H9 (cell line): ENCODE data around the gene RRP15. TPM values are rescaled to one million over a fixed set of nuclear protein-coding genes. Genes with fewer than 3 reads are reported as not detected.

Experiments used
- DNase-seq: peaks from one replicate; pipeline ENCODE4 v3.0.0-alpha.2; 2017
- H2AFZ ChIP-seq: one replicate; pipeline ENCODE4 v1.6.1; 2013; ENCODE audit warnings: mild to moderate bottlenecking, low read length, control low read depth, moderate library complexity
- H2AK5ac ChIP-seq: 2 replicates; pipeline ENCODE4 v1.6.1; 2013; ENCODE audit warnings: low read length, control low read depth, mixed read lengths; ENCODE audit not compliant: insufficient read length
- H2BK120ac ChIP-seq: one replicate; pipeline ENCODE4 v1.6.1; 2013; ENCODE audit warnings: low read depth, mild to moderate bottlenecking, low read length, control low read depth, inconsistent platforms; ENCODE audit not compliant: poor library complexity, severe bottlenecking
- H2BK12ac ChIP-seq: 2 replicates; pipeline ENCODE4 v1.6.1; 2013; ENCODE audit warnings: low read length, control low read depth, mixed read lengths, low read depth; ENCODE audit not compliant: insufficient read length
- H2BK15ac ChIP-seq: 2 replicates; pipeline ENCODE4 v1.6.1; 2013; ENCODE audit warnings: low read depth, low read length, control low read depth
- H2BK20ac ChIP-seq: one replicate; pipeline ENCODE4 v1.6.1; 2013; ENCODE audit warnings: low read depth, mild to moderate bottlenecking, low read length, control low read depth, inconsistent platforms; ENCODE audit not compliant: poor library complexity, severe bottlenecking
- H2BK5ac ChIP-seq: 2 replicates; pipeline ENCODE4 v1.6.1; 2013; ENCODE audit warnings: low read length, control low read depth, mixed read lengths; ENCODE audit not compliant: insufficient read length
- H3K14ac ChIP-seq: 2 replicates; pipeline ENCODE4 v1.6.1; 2013; ENCODE audit warnings: low read length, control low read depth; ENCODE audit not compliant: insufficient read depth
- H3K18ac ChIP-seq: 2 replicates; pipeline ENCODE4 v1.6.1; 2013; ENCODE audit warnings: low read depth, mild to moderate bottlenecking, mixed read lengths, low read length, control low read depth; ENCODE audit not compliant: insufficient read length
- H3K23ac ChIP-seq: 2 replicates; pipeline ENCODE4 v1.6.1; 2013; ENCODE audit warnings: low read length, control low read depth, mixed read lengths, low read depth; ENCODE audit not compliant: insufficient read length
- H3K23me2 ChIP-seq: 2 replicates; pipeline ENCODE4 v1.6.1; 2013; ENCODE audit warnings: low read depth, mild to moderate bottlenecking, mixed read lengths, low read length, control low read depth; ENCODE audit not compliant: insufficient read length, poor library complexity, severe bottlenecking
- H3K27ac ChIP-seq: 2 replicates; pipeline ENCODE4 v1.5.1; 2013; ENCODE audit warnings: low read length, control low read depth, mixed read lengths, low read depth; ENCODE audit not compliant: insufficient read length
- H3K27me3 ChIP-seq: 2 replicates; pipeline ENCODE4 v1.6.1; 2013; ENCODE audit warnings: low read length, control low read depth, inconsistent platforms; ENCODE audit not compliant: insufficient read depth
- H3K4ac ChIP-seq: 2 replicates; pipeline ENCODE4 v1.6.1; 2013; ENCODE audit warnings: low read depth, mild to moderate bottlenecking, control low read depth, inconsistent platforms, low read length, moderate library complexity
- H3K4me1 ChIP-seq: 2 replicates; pipeline ENCODE4 v1.6.1; 2013; ENCODE audit warnings: low read length, control low read depth, inconsistent platforms; ENCODE audit not compliant: insufficient read depth
- H3K4me2 ChIP-seq: 2 replicates; pipeline ENCODE4 v1.6.1; 2013; ENCODE audit warnings: low read length, control low read depth, mixed read lengths; ENCODE audit not compliant: insufficient read length, insufficient read depth
- H3K56ac ChIP-seq: 2 replicates; pipeline ENCODE4 v1.6.1; 2013; ENCODE audit warnings: low read depth, mild to moderate bottlenecking, mixed read lengths, low read length, control low read depth; ENCODE audit not compliant: insufficient read length
- H3K79me1 ChIP-seq: 2 replicates; pipeline ENCODE4 v1.6.1; 2013; ENCODE audit warnings: low read depth, mild to moderate bottlenecking, moderate library complexity, low read length, control low read depth, inconsistent platforms; ENCODE audit not compliant: insufficient read depth, poor library complexity, severe bottlenecking
- H3K79me2 ChIP-seq: 2 replicates; pipeline ENCODE4 v1.6.1; 2013; ENCODE audit warnings: low read length, control low read depth, inconsistent platforms; ENCODE audit not compliant: insufficient read depth
- H3K9ac ChIP-seq: 2 replicates; pipeline ENCODE4 v1.6.1; 2013; ENCODE audit warnings: low read length, control low read depth, mixed read lengths; ENCODE audit not compliant: insufficient read length; ENCODE audit errors: extremely low read depth
- H3K9me3 ChIP-seq: one replicate; pipeline ENCODE4 v1.6.1; 2013; ENCODE audit warnings: low read depth, low read length, inconsistent platforms; ENCODE audit not compliant: control insufficient read depth
- H3T11ph ChIP-seq: one replicate; pipeline ENCODE4 v1.6.1; 2013; ENCODE audit warnings: mild to moderate bottlenecking, low read length, control low read depth, inconsistent platforms
- H4K20me1 ChIP-seq: one replicate; pipeline ENCODE4 v1.6.1; 2013; ENCODE audit not compliant: control insufficient read depth, insufficient read length, insufficient read depth
- H4K5ac ChIP-seq: 2 replicates; pipeline ENCODE4 v1.6.1; 2013; ENCODE audit warnings: low read depth, mild to moderate bottlenecking, mixed read lengths, low read length, control low read depth; ENCODE audit not compliant: insufficient read length
- H4K8ac ChIP-seq: replicated peaks from 2 replicates; pipeline ENCODE4 v1.6.1; 2013; ENCODE audit warnings: low read length, control low read depth, mixed read lengths, low read depth; ENCODE audit not compliant: insufficient read length
- H4K91ac ChIP-seq: 2 replicates; pipeline ENCODE4 v1.6.1; 2013; ENCODE audit warnings: low read depth, mild to moderate bottlenecking, moderate library complexity, mixed read lengths, low read length, control low read depth; ENCODE audit not compliant: insufficient read length
- H3K27ac Mint-ChIP-seq, 3 experiments: 2 replicates in 2 of 3; 3 replicates in 1 of 3; pipeline ENCODE4 v1.8.0; 2020 to 2021; ENCODE audit warnings: mixed read lengths in 3 of 3, mild to moderate bottlenecking in 1 of 3, moderate library complexity in 1 of 3
- H3K27me3 Mint-ChIP-seq: 2 replicates; pipeline ENCODE4 v1.8.0; 2021; ENCODE audit warnings: low read depth, mild to moderate bottlenecking, moderate library complexity, mixed read lengths
- H3K36me3 Mint-ChIP-seq, 3 experiments: 2 replicates in 2 of 3; 3 replicates in 1 of 3; pipeline ENCODE4 v1.8.0; 2020 to 2021; ENCODE audit warnings: low read depth in 3 of 3, mixed read lengths in 3 of 3; ENCODE audit not compliant: insufficient read depth in 1 of 3
- H3K4me1 Mint-ChIP-seq, 2 experiments: 2 replicates each; pipeline ENCODE4 v1.8.0; 2020; ENCODE audit warnings: mixed read lengths in 2 of 2
- H3K4me3 Mint-ChIP-seq, 2 experiments: 2 replicates in 1 of 2; 3 replicates in 1 of 2; pipeline ENCODE4 v1.8.0; 2020 to 2021; ENCODE audit warnings: mild to moderate bottlenecking in 2 of 2, mixed read lengths in 2 of 2, moderate library complexity in 1 of 2
- H3K9me3 Mint-ChIP-seq, 2 experiments: 2 replicates in 1 of 2; 3 replicates in 1 of 2; pipeline ENCODE4 v1.8.0; 2020; ENCODE audit warnings: mild to moderate bottlenecking in 2 of 2, mixed read lengths in 2 of 2, moderate library complexity in 1 of 2
- WGBS: extraction: QIAGEN DNeasy Blood & Tissue Kit; methylation state at CpG from one replicate; pipeline ENCODE4 v1.1.7; 2013; ENCODE audit warnings: missing lambda C conversion rate, low lambda C conversion rate, mixed read lengths; ENCODE audit not compliant: insufficient read length; ENCODE audit errors: extremely low coverage; 5-methylcytosine and 5-hydroxymethylcytosine counted together
- total RNA-seq: library from RNA; stranded (reverse); gene quantifications from 2 replicates; pipeline ENCODE4 v1.2.1, GENCODE V29; 2021
- TF ChIP-seq, protein P1 (sequence below): fragments of 200-600 bp; sonication (generic); conservative IDR thresholded peaks from 3 replicates; pipeline ENCODE4 v1.8.0; 2021; ENCODE audit warnings: antibody characterized with exemption, mild to moderate bottlenecking

The RRP15 gene
- total RNA-seq, 1 experiment from 2014 or later: 48.7 TPM

DNA sequence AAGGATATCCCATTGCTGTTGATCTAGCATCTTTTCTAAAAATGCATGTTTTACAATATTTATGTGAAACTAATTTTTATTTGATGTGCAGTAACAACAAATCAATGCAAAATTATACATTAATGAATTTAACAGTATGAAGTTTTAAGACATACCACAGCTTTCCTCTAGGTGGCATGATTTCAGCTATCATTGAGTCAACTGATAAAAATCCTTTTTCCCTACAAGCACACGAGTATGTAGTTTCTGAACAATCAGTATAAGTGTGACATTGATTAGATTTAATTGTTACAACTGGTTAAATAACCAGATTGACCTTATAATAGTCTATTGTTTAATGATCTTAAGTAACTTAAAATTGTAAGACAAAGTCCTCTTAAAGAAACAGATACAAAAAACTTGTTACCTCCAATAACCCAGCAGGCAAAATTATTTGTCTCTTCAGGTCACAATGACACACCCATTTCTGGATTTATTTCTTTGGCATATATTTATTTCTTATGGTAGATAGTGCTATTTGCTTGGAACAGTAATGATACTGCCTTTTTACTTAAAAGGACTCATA lies 54.3 kb downstream of the RRP15 start:
- Histone ChIP-seq H2BK12ac (no peak overlapping the region), H2AK5ac (no peak overlapping the region), H3K79me1 (no peaks in the 10 kb centered on the region), H3K9me3 (no peaks in the 10 kb centered on the region), H4K91ac (no peak overlapping the region), H2BK120ac (no peak overlapping the region), H3T11ph (no peak overlapping the region), H2BK15ac (no peak overlapping the region), H3K23me2 (no peaks in the 10 kb centered on the region), H2BK5ac (no peak overlapping the region), H3K9ac (no peak overlapping the region), H4K20me1 (no peaks in the 10 kb centered on the region), H3K4me1 (no peaks in the 10 kb centered on the region), H2AFZ (no peak overlapping the region), H3K4me2 (no peak overlapping the region), H3K4ac (no peak overlapping the region), H2BK20ac (no peak overlapping the region), H3K27ac (no peak overlapping the region), H3K56ac (no peak overlapping the region), H3K14ac (no peak overlapping the region), H3K79me2 (no peaks in the 10 kb centered on the region), H4K5ac (no peak overlapping the region), H4K8ac (no peak overlapping the region), H3K23ac (no peak overlapping the region), H3K18ac (no peak overlapping the region), H3K27me3 (no peaks in the 10 kb centered on the region)
- no peak overlapping the region for H3K27ac Mint-ChIP-seq
- no peak for DNase-seq
- TF ChIP-seq, protein P1, sequence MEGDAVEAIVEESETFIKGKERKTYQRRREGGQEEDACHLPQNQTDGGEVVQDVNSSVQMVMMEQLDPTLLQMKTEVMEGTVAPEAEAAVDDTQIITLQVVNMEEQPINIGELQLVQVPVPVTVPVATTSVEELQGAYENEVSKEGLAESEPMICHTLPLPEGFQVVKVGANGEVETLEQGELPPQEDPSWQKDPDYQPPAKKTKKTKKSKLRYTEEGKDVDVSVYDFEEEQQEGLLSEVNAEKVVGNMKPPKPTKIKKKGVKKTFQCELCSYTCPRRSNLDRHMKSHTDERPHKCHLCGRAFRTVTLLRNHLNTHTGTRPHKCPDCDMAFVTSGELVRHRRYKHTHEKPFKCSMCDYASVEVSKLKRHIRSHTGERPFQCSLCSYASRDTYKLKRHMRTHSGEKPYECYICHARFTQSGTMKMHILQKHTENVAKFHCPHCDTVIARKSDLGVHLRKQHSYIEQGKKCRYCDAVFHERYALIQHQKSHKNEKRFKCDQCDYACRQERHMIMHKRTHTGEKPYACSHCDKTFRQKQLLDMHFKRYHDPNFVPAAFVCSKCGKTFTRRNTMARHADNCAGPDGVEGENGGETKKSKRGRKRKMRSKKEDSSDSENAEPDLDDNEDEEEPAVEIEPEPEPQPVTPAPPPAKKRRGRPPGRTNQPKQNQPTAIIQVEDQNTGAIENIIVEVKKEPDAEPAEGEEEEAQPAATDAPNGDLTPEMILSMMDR: peak; percentile 76
- H3K4me3 Mint-ChIP-seq: no peak overlapping the region
- no peaks in the 10 kb centered on the region for H3K9me3 Mint-ChIP-seq
- H3K4me1 Mint-ChIP-seq: peaks cover 19 to 20% of the 10 kb centered on the region in 2 experiments
- H3K27me3 Mint-ChIP-seq: peaks cover 2% of the 10 kb centered on the region; the same call in 1 of the 2 replicates
- no peaks in the 10 kb centered on the region for H3K36me3 Mint-ChIP-seq
- no CpG with 5 or more reads among the region's 1 CpG for WGBS
